Measurements from ENCODE around the gene GREB1. TPM values are rescaled to one million over a fixed set of nuclear protein-coding genes. Genes with fewer than 3 reads are reported as not detected.

Gene GREB1
- total and polyA plus RNA-seq, 2 of the 13 experiments (the other 11 are each of a cell fraction or from before 2014, with no cell fraction given) = 31.3 to 61.2 TPM

- ATAC-seq (no peak; the same call in 2 of the 3 replicates), DNase-seq (ENCODE audit: low spot score) (no peak), FAIRE-seq (no peak)
- Histone ChIP-seq H3K36me3 (replicated peaks in 1 of 2; ENCODE audit: control insufficient read depth in 1 of 2, insufficient read depth in 2 of 2, low read length in 2 of 2) (no peaks in the 10 kb centered on the region), H2AFZ (ENCODE audit: low read length) (no peak overlapping the region), H3K4me1 (ENCODE audit: insufficient read depth, low read length) (peaks cover 31% of the 10 kb centered on the region), H3K4me3 (replicated peaks in 1 of 3; ENCODE audit: insufficient read depth in 1 of 3, low read depth in 2 of 3, low read length in 3 of 3) (no peak overlapping the region), H3K79me2 (ENCODE audit: insufficient read depth, low read length) (no peaks in the 10 kb centered on the region), H3K9ac (ENCODE audit: insufficient read depth, low read depth, low read length) (no peak overlapping the region), H4K20me1 (ENCODE audit: insufficient read depth, low read length) (no peaks in the 10 kb centered on the region), H3K27me3 (ENCODE audit: control insufficient read depth in 1 of 2, insufficient read depth in 2 of 2, low read length in 2 of 2) (peaks cover 2 to 44% of the 10 kb centered on the region in 2 experiments; a peak in 4 of 5 replicates), H3K9me3 (ENCODE audit: low read length) (no peaks in the 10 kb centered on the region), H3K27ac (ENCODE audit: extremely low read length, insufficient read depth, low read length) (no peak overlapping the region), H3K4me2 (ENCODE audit: low read depth, low read length) (no peak overlapping the region)
- ChIA-PET POLR2A (no interaction called here), CTCF (ENCODE audit: low intra/inter-chr PET ratio, low total read pairs) (no interaction called here)
- no peak for TF ChIP-seq REPIN1 (CRISPR knock-in tag; IDR thresholded peaks at IDR 0.05; ENCODE audit: borderline replicate concordance, low read depth)
- no peak for TF ChIP-seq XRCC5 (optimal IDR thresholded peaks at IDR 0.05; ENCODE audit: low read length)
- no peak for TF ChIP-seq ARNT2 (CRISPR knock-in tag; IDR thresholded peaks at IDR 0.05; ENCODE audit: low read depth)
- no peak for TF ChIP-seq HIVEP1 (CRISPR knock-in tag; IDR thresholded peaks at IDR 0.05)
- TF ChIP-seq ZNF264 (CRISPR knock-in tag; IDR thresholded peaks at IDR 0.05) = peak; percentile 94
- no peak for TF ChIP-seq ZNF615 (CRISPR knock-in tag; IDR thresholded peaks at IDR 0.05; ENCODE audit: borderline replicate concordance)
- intact Hi-C loops (cut with micrococcal nuclease; ENCODE audit: unreplicated experiment) (no loop called here), in situ Hi-C loops (cut with HindIII; ENCODE audit: extremely low pct_ligation_motif_present, low pct_unique_long_range_greater_than_20kb) (no loop called here)
- BruUV-seq (replicated peaks) = no TSS peak
- WGBS (ENCODE audit: low lambda C conversion rate) = 49% methylated on average over 3 of the region's 3 CpGs
Observed at GRCh38 chr2:11675423-11676112, 141.7 kb downstream of the GREB1 start.

- CTCF ChIA-PET (ENCODE audit: low intra/inter-chr PET ratio, low total read pairs) = no interaction called here
- TF ChIP-seq ZNF546 (CRISPR knock-in tag; conservative IDR thresholded peaks at IDR 0.05) (no peak), ZBTB42 (CRISPR knock-in tag; IDR thresholded peaks at IDR 0.05) (no peak), ZNF354B (CRISPR knock-in tag; IDR thresholded peaks at IDR 0.05) (no peak), ZFP1 (CRISPR knock-in tag; IDR thresholded peaks at IDR 0.05) (no peak), ZNF687 (CRISPR knock-in tag; IDR thresholded peaks at IDR 0.05) (peak; percentile 20; the same call in 1 of the 2 replicates), TFAP4 (IDR thresholded peaks at IDR 0.05; ENCODE audit: borderline replicate concordance, low read depth) (0 out of 2 replicates have a peak, but pooled peaks have one; percentile 4), ZNF639 (CRISPR knock-in tag; conservative IDR thresholded peaks at IDR 0.05) (no peak)
Observed at GRCh38 chr2:11676640-11677039, 142.8 kb downstream of the GREB1 start.

More at GRCh38 chr2:11676640-11677039, 142.8 kb downstream of the GREB1 start:
- in situ Hi-C loops (cut with HindIII; ENCODE audit: extremely low pct_ligation_motif_present, low pct_unique_long_range_greater_than_20kb) = no loop called here
- H3K79me2 ChIP-seq (ENCODE audit: insufficient read depth, low read length) = no peaks in the 10 kb centered on the region
- H3K27me3 ChIP-seq (ENCODE audit: control insufficient read depth in 1 of 2, insufficient read depth in 2 of 2, low read length in 2 of 2) = peaks cover 3 to 38% of the 10 kb centered on the region in 2 experiments; a peak in 4 of 5 replicates
- H3K36me3 ChIP-seq (replicated peaks in 1 of 2; ENCODE audit: control insufficient read depth in 1 of 2, insufficient read depth in 2 of 2, low read length in 2 of 2) = no peaks in the 10 kb centered on the region
- POLR2A ChIA-PET = no interaction called here
- no peak overlapping the region for H3K4me2 ChIP-seq (ENCODE audit: low read depth, low read length)
- no peaks in the 10 kb centered on the region for H3K9me3 ChIP-seq (ENCODE audit: low read length)
- peak; percentile 64 for ATAC-seq
- no peak for DNase-seq (ENCODE audit: low spot score)
- H3K27ac ChIP-seq (ENCODE audit: extremely low read length, insufficient read depth, low read length) = no peak overlapping the region
- H3K9ac ChIP-seq (ENCODE audit: insufficient read depth, low read depth, low read length) = no peak overlapping the region
- 40% methylated on average over 11 of the region's 11 CpGs for WGBS (ENCODE audit: low lambda C conversion rate)
- no peak overlapping the region for H3K4me3 ChIP-seq (replicated peaks in 1 of 3; ENCODE audit: insufficient read depth in 1 of 3, low read depth in 2 of 3, low read length in 3 of 3)
- no peak overlapping the region for H2AFZ ChIP-seq (ENCODE audit: low read length)
- no peaks in the 10 kb centered on the region for H4K20me1 ChIP-seq (ENCODE audit: insufficient read depth, low read length)
- no peak for FAIRE-seq
- peaks cover 42% of the 10 kb centered on the region for H3K4me1 ChIP-seq (ENCODE audit: insufficient read depth, low read length)
- BruUV-seq (replicated peaks) = no TSS peak
- intact Hi-C loops (cut with micrococcal nuclease; ENCODE audit: unreplicated experiment) = no loop called here

All from HepG2 (cell line).